Vagina (tissue), 2 donors: ENCODE results near the gene IGF2BP3.

Source experiments
- POLR2A ChIP-seq, 2 donors: fragments of 450-650 bp; IDR thresholded peaks; one replicate each; pipeline ENCODE4 v1.6.1; 2017; ENCODE audit warnings: antibody characterized with exemption in 2 of 2, mild to moderate bottlenecking in 2 of 2, moderate library complexity in 2 of 2
- POLR2AphosphoS5 ChIP-seq, 2 donors: sonication (generic); formaldehyde crosslinking; IDR thresholded peaks; one replicate each; pipeline ENCODE4 v1.9.0; 2017; ENCODE audit warnings: antibody characterized with exemption in 2 of 2, mild to moderate bottlenecking in 2 of 2, low read depth in 1 of 2; ENCODE audit not compliant: insufficient read depth in 1 of 2
- TF ChIP-seq, protein P1 (sequence below), 3 experiments: fragments of 450-650 bp in 2 of 3; fragments of 200-600 bp in 1 of 3; sonication (generic) in 1 of 3; IDR thresholded peaks; one replicate each; pipeline ENCODE4 v1.5.1; 2017 to 2019; ENCODE audit warnings: antibody characterized with exemption in 3 of 3, mild to moderate bottlenecking in 2 of 3, moderate library complexity in 2 of 3

DNA sequence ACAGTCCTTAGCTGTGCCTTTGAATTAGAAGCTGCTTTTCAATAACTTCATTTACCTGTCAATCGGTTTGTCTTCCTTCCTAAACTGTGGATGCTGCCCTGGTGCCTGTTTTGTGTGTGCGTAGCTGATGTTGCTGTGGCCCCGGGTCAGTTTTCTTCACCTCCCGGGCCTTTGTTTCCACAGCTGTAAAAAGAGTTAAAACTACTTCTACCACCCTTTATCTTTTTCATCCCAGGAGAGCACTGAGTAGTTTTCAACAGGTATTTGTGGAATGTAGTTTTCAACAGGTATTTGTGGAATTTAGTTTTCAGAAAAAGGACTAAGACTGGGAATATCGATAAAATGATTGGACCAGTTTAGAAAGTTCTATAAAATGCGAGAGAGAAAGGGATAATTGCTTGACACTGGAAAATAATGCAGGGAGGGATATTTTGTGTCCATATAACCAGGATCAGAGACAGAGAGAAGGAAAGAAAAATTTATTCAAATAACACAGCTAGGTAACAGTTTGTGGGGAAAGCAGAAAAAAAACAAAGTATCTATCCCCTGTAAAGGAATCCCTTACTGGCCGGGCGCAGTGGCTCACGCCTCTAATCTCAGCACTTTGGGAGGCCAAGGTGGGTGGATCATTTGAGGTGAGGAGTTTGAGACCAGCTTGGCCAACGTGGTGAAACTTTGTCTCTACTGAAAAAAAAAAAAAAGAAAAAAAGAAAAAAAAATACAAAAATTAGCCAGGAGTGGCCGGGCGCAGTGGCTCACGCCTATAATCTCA, 15.9 kb upstream of the IGF2BP3 start:
- TF ChIP-seq, protein P1, sequence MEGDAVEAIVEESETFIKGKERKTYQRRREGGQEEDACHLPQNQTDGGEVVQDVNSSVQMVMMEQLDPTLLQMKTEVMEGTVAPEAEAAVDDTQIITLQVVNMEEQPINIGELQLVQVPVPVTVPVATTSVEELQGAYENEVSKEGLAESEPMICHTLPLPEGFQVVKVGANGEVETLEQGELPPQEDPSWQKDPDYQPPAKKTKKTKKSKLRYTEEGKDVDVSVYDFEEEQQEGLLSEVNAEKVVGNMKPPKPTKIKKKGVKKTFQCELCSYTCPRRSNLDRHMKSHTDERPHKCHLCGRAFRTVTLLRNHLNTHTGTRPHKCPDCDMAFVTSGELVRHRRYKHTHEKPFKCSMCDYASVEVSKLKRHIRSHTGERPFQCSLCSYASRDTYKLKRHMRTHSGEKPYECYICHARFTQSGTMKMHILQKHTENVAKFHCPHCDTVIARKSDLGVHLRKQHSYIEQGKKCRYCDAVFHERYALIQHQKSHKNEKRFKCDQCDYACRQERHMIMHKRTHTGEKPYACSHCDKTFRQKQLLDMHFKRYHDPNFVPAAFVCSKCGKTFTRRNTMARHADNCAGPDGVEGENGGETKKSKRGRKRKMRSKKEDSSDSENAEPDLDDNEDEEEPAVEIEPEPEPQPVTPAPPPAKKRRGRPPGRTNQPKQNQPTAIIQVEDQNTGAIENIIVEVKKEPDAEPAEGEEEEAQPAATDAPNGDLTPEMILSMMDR (IDR thresholded peaks at IDR 0.05), result no peak
- TF ChIP-seq POLR2AphosphoS5 (IDR thresholded peaks at IDR 0.05; ENCODE audit: insufficient read depth in 1 of 2, low read depth in 1 of 2) (no peak), POLR2A (IDR thresholded peaks at IDR 0.05) (no peak)
